Stomach (tissue), 4 donors: ENCODE measurements around the gene PEF1.

Experiments used
- EP300 ChIP-seq: sonication (generic); formaldehyde crosslinking; IDR thresholded peaks from one replicate; pipeline ENCODE4 v1.6.1; 2017; ENCODE audit warnings: antibody characterized with exemption
- POLR2A ChIP-seq, 4 donors: fragments of 450-650 bp; IDR thresholded peaks; one replicate each; pipeline ENCODE4 v1.6.1; 2016; ENCODE audit warnings: antibody characterized with exemption in 4 of 4, control low read depth in 2 of 4, mild to moderate bottlenecking in 1 of 4, moderate library complexity in 1 of 4
- POLR2AphosphoS5 ChIP-seq, 3 donors: sonication (generic); formaldehyde crosslinking; IDR thresholded peaks; one replicate each; pipeline ENCODE4 v1.6.1; 2016; ENCODE audit warnings: antibody characterized with exemption in 3 of 3
- TF ChIP-seq, protein P1 (sequence below), 7 experiments: fragments of 450-650 bp in 4 of 7; fragments of 200-600 bp in 3 of 7; sonication (generic) in 3 of 7; IDR thresholded peaks; one replicate each; pipeline ENCODE4 v1.5.1; 2016 to 2019; ENCODE audit warnings: antibody characterized with exemption in 7 of 7, control low read depth in 2 of 7, mild to moderate bottlenecking in 1 of 7

DNA sequence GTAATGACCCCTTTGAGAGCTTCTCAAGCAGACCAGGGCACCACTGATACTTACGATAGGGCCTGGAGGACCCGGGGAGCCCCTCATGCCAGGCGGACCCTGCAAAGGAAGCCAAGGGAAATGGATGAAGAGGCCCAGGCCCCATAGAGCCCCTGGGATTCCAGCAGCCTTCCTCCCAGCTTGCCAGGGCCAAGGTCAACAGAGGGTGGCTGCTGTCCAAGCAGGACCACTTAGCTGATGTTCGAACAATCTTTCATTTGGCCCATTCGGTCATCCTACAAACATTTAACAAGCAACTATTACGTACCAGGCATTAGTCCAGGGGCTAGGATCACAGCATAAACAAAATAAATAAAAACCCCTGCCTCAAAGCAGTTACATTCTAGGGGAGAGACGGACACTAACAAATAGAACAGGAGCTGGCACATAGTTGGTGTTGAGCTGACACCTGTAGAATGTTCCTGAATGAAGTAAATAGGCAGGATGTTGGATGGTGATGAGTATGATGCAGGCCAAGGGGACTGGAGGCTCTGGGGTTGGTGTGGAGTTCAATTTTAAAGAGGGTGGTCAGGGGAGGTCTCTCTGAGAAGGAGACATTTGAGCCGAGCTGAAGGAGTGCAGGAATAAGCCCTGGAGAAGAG lies 27.0 kb upstream of the PEF1 start:
- TF ChIP-seq, protein P1, sequence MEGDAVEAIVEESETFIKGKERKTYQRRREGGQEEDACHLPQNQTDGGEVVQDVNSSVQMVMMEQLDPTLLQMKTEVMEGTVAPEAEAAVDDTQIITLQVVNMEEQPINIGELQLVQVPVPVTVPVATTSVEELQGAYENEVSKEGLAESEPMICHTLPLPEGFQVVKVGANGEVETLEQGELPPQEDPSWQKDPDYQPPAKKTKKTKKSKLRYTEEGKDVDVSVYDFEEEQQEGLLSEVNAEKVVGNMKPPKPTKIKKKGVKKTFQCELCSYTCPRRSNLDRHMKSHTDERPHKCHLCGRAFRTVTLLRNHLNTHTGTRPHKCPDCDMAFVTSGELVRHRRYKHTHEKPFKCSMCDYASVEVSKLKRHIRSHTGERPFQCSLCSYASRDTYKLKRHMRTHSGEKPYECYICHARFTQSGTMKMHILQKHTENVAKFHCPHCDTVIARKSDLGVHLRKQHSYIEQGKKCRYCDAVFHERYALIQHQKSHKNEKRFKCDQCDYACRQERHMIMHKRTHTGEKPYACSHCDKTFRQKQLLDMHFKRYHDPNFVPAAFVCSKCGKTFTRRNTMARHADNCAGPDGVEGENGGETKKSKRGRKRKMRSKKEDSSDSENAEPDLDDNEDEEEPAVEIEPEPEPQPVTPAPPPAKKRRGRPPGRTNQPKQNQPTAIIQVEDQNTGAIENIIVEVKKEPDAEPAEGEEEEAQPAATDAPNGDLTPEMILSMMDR (IDR thresholded peaks at IDR 0.05): no peak
- TF ChIP-seq EP300 (no peak), POLR2A (IDR thresholded peaks at IDR 0.05) (no peak), POLR2AphosphoS5 (IDR thresholded peaks at IDR 0.05) (no peak)
